HFF-Myc (cell line): Measurements from ENCODE around the gene ITK.

Source experiments
- DNase-seq: peaks from one replicate; pipeline ENCODE4 v3.0.0-alpha.2; 2011; ENCODE audit warnings: low read depth; ENCODE audit errors: extremely low read depth
- H3K4me3 ChIP-seq: replicated peaks from 2 replicates; pipeline ENCODE4 v1.5.1; 2011; ENCODE audit warnings: low read depth, mild to moderate bottlenecking, control low read depth, low read length
- TF ChIP-seq, protein P1 (sequence below): IDR thresholded peaks from 2 replicates; pipeline ENCODE4 v1.5.1; 2012; ENCODE audit warnings: mild to moderate bottlenecking, low read depth, low read length, control low read depth; ENCODE audit errors: missing control alignments

ITK gene

DNA sequence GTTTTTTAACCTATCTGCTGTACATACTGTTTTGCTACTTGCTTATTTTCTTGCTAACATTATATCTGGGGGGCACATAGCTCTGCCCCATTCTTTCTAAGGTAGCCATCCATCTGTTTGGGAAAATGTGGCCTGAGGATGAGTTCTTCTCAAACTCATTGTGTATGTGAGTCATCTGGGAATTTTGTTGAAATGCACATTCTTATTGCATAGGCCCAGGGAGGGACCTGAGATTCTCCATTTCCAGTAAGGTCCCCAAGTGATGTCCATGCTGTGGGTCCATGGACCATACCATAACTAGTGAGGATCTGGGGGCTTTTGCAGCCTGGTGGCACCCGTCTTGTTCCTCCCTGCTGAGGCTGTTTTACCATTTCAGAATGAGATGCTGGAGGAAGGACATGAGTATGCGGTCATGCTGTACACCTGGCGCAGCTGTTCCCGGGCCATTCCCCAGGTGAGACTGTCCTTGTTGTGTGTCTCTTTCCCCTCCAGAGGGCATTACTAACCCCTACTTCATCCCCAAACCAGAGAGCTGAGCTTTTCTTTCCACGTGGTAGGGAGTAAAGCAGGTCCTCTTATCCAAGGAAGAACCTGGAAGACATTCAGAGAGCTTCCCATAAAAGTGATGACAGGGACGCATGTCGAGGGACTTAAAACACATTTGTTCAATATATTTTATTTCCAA, 113.9 kb downstream of the ITK start:
- no peak overlapping the region for H3K4me3 ChIP-seq
- TF ChIP-seq, protein P1, sequence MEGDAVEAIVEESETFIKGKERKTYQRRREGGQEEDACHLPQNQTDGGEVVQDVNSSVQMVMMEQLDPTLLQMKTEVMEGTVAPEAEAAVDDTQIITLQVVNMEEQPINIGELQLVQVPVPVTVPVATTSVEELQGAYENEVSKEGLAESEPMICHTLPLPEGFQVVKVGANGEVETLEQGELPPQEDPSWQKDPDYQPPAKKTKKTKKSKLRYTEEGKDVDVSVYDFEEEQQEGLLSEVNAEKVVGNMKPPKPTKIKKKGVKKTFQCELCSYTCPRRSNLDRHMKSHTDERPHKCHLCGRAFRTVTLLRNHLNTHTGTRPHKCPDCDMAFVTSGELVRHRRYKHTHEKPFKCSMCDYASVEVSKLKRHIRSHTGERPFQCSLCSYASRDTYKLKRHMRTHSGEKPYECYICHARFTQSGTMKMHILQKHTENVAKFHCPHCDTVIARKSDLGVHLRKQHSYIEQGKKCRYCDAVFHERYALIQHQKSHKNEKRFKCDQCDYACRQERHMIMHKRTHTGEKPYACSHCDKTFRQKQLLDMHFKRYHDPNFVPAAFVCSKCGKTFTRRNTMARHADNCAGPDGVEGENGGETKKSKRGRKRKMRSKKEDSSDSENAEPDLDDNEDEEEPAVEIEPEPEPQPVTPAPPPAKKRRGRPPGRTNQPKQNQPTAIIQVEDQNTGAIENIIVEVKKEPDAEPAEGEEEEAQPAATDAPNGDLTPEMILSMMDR: no peak
- no peak for DNase-seq

DNA sequence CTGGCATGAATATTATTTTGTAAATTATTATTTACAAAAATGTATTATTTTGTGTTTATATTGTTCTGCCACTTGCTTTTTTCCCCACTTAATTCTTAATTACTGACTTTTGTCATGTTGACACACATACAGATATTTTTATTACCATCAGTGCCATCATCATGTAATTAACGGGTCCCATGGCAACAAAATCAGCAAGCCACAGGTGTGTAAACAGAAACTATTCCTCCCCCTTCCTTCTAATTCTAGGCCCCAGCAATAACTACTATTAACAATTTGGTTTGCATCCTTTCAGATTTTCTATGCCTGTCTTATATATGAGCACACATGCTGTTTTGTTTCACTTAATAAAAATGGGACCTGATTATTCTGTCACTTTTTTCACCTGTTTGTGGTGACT, 114.6 kb downstream of the ITK start:
- H3K4me3 ChIP-seq: no peak overlapping the region
- DNase-seq: no peak
- TF ChIP-seq, protein P1: no peak

DNA sequence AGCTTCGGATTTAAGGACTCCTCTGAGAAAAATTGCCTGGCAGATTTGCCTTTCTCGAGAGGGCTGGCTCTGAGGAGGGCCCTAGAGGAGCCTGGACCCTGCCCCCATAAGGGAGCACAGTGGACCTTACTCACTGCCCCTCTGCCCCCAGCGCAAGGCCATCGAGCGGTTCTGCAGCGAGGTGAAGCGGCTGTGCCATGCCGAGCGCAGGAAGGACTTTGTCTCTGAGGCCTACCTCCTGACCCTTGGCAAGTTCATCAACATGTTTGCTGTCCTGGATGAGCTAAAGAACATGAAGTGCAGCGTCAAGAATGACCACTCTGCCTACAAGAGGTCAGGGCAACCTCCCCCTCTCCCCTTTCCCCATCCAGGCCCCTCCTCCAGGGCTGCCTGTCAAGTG, 119.9 kb downstream of the ITK start:
- DNase-seq: no peak
- TF ChIP-seq, protein P1: no peak
- H3K4me3 ChIP-seq: no peak overlapping the region

DNA sequence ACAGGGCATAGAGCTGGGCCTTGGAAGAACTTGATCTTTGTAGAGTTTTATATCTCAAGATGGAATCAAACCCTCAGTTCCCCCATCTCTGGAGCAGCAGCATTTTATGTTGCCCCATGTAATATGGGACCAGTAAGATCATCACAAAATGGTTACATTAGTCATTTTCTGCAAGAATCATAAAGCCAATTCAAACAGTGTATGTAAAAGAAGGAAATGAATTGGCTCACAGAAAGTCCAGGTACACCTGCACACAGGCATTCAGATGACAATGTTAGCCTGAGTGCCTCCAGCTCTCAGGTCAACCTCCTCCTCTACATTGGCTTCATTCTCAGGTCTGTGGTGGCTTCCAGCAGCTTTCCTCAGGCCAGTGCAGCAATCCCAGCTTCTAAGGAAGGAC, 120.4 kb downstream of the ITK start:
- H3K4me3 ChIP-seq: no peak overlapping the region
- TF ChIP-seq, protein P1: no peak
- DNase-seq: no peak

DNA sequence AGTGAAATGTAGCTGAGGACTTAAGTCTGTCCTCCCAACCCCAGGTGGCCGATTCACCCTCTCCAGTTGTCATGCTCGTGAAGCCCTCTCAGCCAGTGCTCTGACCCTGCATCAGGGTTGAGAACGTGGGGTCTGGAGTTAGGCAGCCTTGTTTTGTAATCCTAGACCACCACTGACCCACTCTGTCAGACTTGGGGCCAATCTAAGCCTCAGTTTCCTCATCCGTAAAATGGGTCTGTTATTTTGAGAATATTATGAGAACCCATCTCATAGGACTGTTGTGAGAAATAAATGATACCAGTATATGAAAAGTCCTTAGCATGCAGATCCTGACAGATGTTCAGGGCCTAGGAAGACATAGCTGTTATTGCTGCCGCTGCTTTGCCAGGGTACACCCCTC, 122.4 kb downstream of the ITK start:
- TF ChIP-seq, protein P1: no peak
- DNase-seq: no peak
- H3K4me3 ChIP-seq: no peak overlapping the region

DNA sequence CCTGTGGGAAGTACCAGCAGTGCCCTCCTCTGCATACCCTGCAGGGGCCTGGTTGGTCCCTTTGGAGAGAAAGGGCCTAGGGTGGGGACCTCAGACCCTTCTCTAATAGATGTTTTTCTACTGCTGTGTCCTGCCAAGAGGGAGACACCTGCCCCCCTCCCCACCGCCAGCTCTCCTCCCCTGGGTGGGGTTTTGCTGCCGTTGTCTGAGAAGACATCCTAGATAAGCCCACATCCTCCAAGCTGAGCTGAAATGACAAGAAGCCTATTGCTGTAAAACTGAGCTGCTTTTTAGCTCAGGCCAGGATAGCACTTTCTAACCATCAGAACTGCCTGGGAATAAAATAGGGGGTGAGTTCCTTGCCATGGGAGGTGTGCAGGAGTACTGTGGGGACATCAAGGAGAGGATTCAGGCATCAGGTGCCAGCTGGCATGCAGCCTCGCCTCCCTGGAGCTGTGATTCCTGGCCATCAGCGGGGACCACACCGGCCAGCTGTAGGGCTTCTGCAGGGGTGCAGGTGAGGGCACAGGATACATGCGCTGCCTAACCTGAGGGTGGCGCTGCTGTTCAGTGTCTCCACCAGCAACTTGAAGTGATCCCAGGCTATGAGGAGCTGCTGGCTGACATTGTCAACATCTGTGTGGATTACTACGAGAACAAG, 123.2 kb downstream of the ITK start:
- H3K4me3 ChIP-seq: no peak overlapping the region
- DNase-seq: no peak
- TF ChIP-seq, protein P1: peak; percentile 34
